HepG2 (cell line): ENCODE data around the gene KCTD4. TPM values are rescaled to one million over a fixed set of nuclear protein-coding genes. Genes with fewer than 3 reads are reported as not detected.

Experiments used
- ATAC-seq: fragments of 200-7000 bp; cut with Tn5 transposase; 3 replicates; pipeline ENCODE4 v1.9.1; 2020; ENCODE audit warnings: mild to moderate bottlenecking, moderate library complexity
- BruUV-seq: library from RNA; stranded (reverse); fragments of 400-500 nt; replicated peaks from 2 replicates; lab custom pipeline; 2021; lab: Mats Ljungman, UMichigan
- CTCF ChIA-PET: fragments of 300-600 bp; formaldehyde crosslinking; extraction: SDS; loops from one replicate; lab custom pipeline; 2021; ENCODE audit warnings: low total read pairs, inconsistent platforms, low intra/inter-chr PET ratio; lab: Yijun Ruan, JAX
- POLR2A ChIA-PET: fragments of 350-600 bp; sonication (Branson Sonifier 250); formaldehyde crosslinking; loops from one replicate; lab custom pipeline; 2020; ENCODE audit warnings: antibody characterized with exemption, inconsistent platforms; lab: Yijun Ruan, JAX
- DNase-seq: peaks from one replicate; pipeline ENCODE4 v3.0.0-alpha.2; 2015; ENCODE audit warnings: low spot score
- FAIRE-seq: peaks from 3 replicates; lab custom pipeline; 2011; peaks lifted over from hg19 to GRCh38; lab: Jason Lieb, UNC
- H2AFZ ChIP-seq: one replicate; pipeline ENCODE4 v1.6.1; 2011; ENCODE audit warnings: low read length, inconsistent platforms
- H3K27ac ChIP-seq: fragments of 300-600 bp; 3 replicates; pipeline ENCODE4 v1.8.0; 2011; ENCODE audit warnings: mixed run types, mild to moderate bottlenecking, mixed read lengths, low read length, inconsistent platforms; ENCODE audit not compliant: insufficient read depth; ENCODE audit errors: extremely low read length
- H3K27me3 ChIP-seq, 2 experiments: fragments of 200-600 bp in 1 of 2; 2 replicates in 1 of 2; 3 replicates in 1 of 2; pipeline versions ENCODE4 v1.6.0 to v1.8.0; 2011; ENCODE audit warnings: low read length in 2 of 2, mild to moderate bottlenecking in 2 of 2, moderate library complexity in 2 of 2, inconsistent platforms in 1 of 2; ENCODE audit not compliant: insufficient read depth in 2 of 2, control insufficient read depth in 1 of 2
- H3K36me3 ChIP-seq, 2 experiments: fragments of 200-600 bp in 1 of 2; replicated peaks in 1 of 2; 2 replicates in 1 of 2; 3 replicates in 1 of 2; pipeline versions ENCODE4 v1.5.1 to v1.8.0; 2011; ENCODE audit warnings: low read length in 2 of 2, inconsistent platforms in 1 of 2; ENCODE audit not compliant: insufficient read depth in 2 of 2, control insufficient read depth in 1 of 2
- H3K4me1 ChIP-seq: 2 replicates; pipeline ENCODE4 v1.5.1; 2012; ENCODE audit warnings: low read length, inconsistent platforms; ENCODE audit not compliant: insufficient read depth
- H3K4me2 ChIP-seq: 2 replicates; pipeline ENCODE4 v1.6.0; 2011; ENCODE audit warnings: low read depth, low read length, inconsistent platforms
- H3K4me3 ChIP-seq, 3 experiments: fragments of 200-600 bp in 1 of 3; sonication (generic), shearing (Covaris generic) in 1 of 3; replicated peaks in 1 of 3; 2 replicates each; pipeline ENCODE4 v1.5.1; 2011 to 2016; ENCODE audit warnings: low read length in 3 of 3, inconsistent platforms in 2 of 3, low read depth in 2 of 3, mild to moderate bottlenecking in 2 of 3, control low read depth in 1 of 3, mixed read lengths in 1 of 3; ENCODE audit not compliant: insufficient read depth in 1 of 3
- H3K79me2 ChIP-seq: one replicate; pipeline ENCODE4 v1.6.1; 2011; ENCODE audit warnings: low read length, inconsistent platforms; ENCODE audit not compliant: insufficient read depth
- H3K9ac ChIP-seq: 2 replicates; pipeline ENCODE4 v1.6.0; 2011; ENCODE audit warnings: mild to moderate bottlenecking, low read depth, low read length, inconsistent platforms; ENCODE audit not compliant: insufficient read depth
- H3K9me3 ChIP-seq: 2 replicates; pipeline ENCODE4 v1.5.1; 2012; ENCODE audit warnings: mild to moderate bottlenecking, low read length
- H4K20me1 ChIP-seq: 2 replicates; pipeline ENCODE4 v1.6.0; 2011; ENCODE audit warnings: inconsistent platforms, mild to moderate bottlenecking, low read length, moderate library complexity; ENCODE audit not compliant: insufficient read depth
- ATF3 ChIP-seq: sonication (generic); formaldehyde crosslinking; IDR thresholded peaks from 2 replicates; pipeline ENCODE4 v1.4.0; 2020; ENCODE audit warnings: missing genetic modification reagents
- CC2D1A ChIP-seq: sonication (generic); formaldehyde crosslinking; IDR thresholded peaks from 2 replicates; pipeline ENCODE4 v1.8.1; 2023; ENCODE audit warnings: mild to moderate bottlenecking, missing genetic modification reagents
- IRF9 ChIP-seq: sonication (generic); formaldehyde crosslinking; IDR thresholded peaks from 2 replicates; pipeline ENCODE4 v1.8.0; 2022; ENCODE audit warnings: missing genetic modification reagents, mild to moderate bottlenecking, borderline replicate concordance
- KMT2A ChIP-seq: sonication (generic); formaldehyde crosslinking; IDR thresholded peaks from 2 replicates; pipeline ENCODE4 v1.4.0; 2020; ENCODE audit warnings: missing genetic modification reagents
- MEF2D ChIP-seq: sonication (generic); formaldehyde crosslinking; IDR thresholded peaks from 2 replicates; pipeline ENCODE4 v1.5.1; 2020; ENCODE audit warnings: mild to moderate bottlenecking, missing genetic modification reagents
- MXD1 ChIP-seq: sonication (generic); formaldehyde crosslinking; IDR thresholded peaks from 2 replicates; pipeline ENCODE4 v1.4.0; 2020; ENCODE audit warnings: mild to moderate bottlenecking, missing genetic modification reagents
- PCBP1 ChIP-seq: fragments of 200-400 bp; formaldehyde crosslinking; IDR thresholded peaks from 2 replicates; pipeline ENCODE4 v1.6.1; 2017; ENCODE audit warnings: mild to moderate bottlenecking, low read depth, low read length, borderline replicate concordance
- RBAK ChIP-seq: sonication (generic); formaldehyde crosslinking; IDR thresholded peaks from 2 replicates; pipeline ENCODE4 v1.5.1; 2020; ENCODE audit warnings: mild to moderate bottlenecking, missing genetic modification reagents
- SRF ChIP-seq: IDR thresholded peaks from 2 replicates; pipeline ENCODE4 v1.6.1; 2011; ENCODE audit warnings: mild to moderate bottlenecking, low read depth, low read length, moderate library complexity
- U2AF1 ChIP-seq: fragments of 200-400 bp; formaldehyde crosslinking; optimal IDR thresholded peaks from 2 replicates; pipeline ENCODE3; 2017; ENCODE audit warnings: mild to moderate bottlenecking, low read depth, low read length
- ZNF414 ChIP-seq: sonication (generic); formaldehyde crosslinking; IDR thresholded peaks from 2 replicates; pipeline ENCODE4 v1.5.0; 2020; ENCODE audit warnings: missing genetic modification reagents
- ZNF562 ChIP-seq: sonication (generic); formaldehyde crosslinking; IDR thresholded peaks from 2 replicates; pipeline ENCODE4 v1.8.0; 2022; ENCODE audit warnings: missing genetic modification reagents, borderline replicate concordance
- ZNF761 ChIP-seq: sonication (generic); formaldehyde crosslinking; conservative IDR thresholded peaks from 2 replicates; pipeline ENCODE4 v1.4.0; 2020; ENCODE audit warnings: mild to moderate bottlenecking, missing genetic modification reagents
- ZNF83 ChIP-seq: sonication (generic); formaldehyde crosslinking; IDR thresholded peaks from 2 replicates; pipeline ENCODE4 v1.4.0; 2020; ENCODE audit warnings: missing genetic modification reagents, mild to moderate bottlenecking, borderline replicate concordance
- ZSCAN20 ChIP-seq: sonication (generic); formaldehyde crosslinking; IDR thresholded peaks from 2 replicates; pipeline ENCODE4 v1.4.0; 2020; ENCODE audit warnings: missing genetic modification reagents, mild to moderate bottlenecking, borderline replicate concordance
- WGBS: methylation state at CpG from one replicate; pipeline ENCODE4 v1.1.6; 2017; ENCODE audit warnings: low lambda C conversion rate; 5-methylcytosine and 5-hydroxymethylcytosine counted together
- in situ Hi-C: cut with HindIII; loops from 2 replicates; pipeline ENCODE4 v1.10.0; 2017; ENCODE audit warnings: low pct_unique_long_range_greater_than_20kb; ENCODE audit not compliant: extremely low pct_ligation_motif_present
- intact Hi-C: fragments of 100-400 bp; cut with micrococcal nuclease; formaldehyde crosslinking; loops from one replicate; pipeline ENCODE4 v1.10.0; 2022; ENCODE audit not compliant: unreplicated experiment
- polyA plus RNA-seq, 8 experiments: library from polyadenylated mRNA; depleted of rRNA in 3 of 8; stranded (reverse) in 7 of 8; unstranded in 1 of 8; fragments of >200 nt; fragmentation: Illumina TruSeq in 4 of 8; extraction: Trizol in 4 of 8; gene quantifications; 2 replicates each; pipeline versions ENCODE4 v1.2.1 to v1.2.3, GENCODE V29; 2011 to 2016; ENCODE audit warnings: low read depth in 4 of 8, missing spikeins in 1 of 8, mixed read lengths in 1 of 8; ENCODE audit not compliant: insufficient read depth in 1 of 8
- total RNA-seq, 5 experiments: library from RNA; depleted of rRNA; stranded (reverse); fragments of >200 nt; fragmentation: Illumina TruSeq; extraction: Trizol; gene quantifications; 2 replicates each; pipeline ENCODE4 v1.2.3, GENCODE V29; 2016; ENCODE audit warnings: low read depth in 1 of 5

Gene KCTD4
- total and polyA plus RNA-seq, 2 of the 13 experiments (the other 11 are each of a cell fraction or from before 2014, with no cell fraction given): not detected

- WGBS: 97% methylated on average over 4 of the region's 4 CpGs
- in situ Hi-C loops (no loop called here), intact Hi-C loops (no loop called here)
- FAIRE-seq (no peak), ATAC-seq (no peak), DNase-seq (no peak)
- Histone ChIP-seq H4K20me1 (no peaks in the 10 kb centered on the region), H3K27me3 (no peaks in the 10 kb centered on the region), H2AFZ (no peak overlapping the region), H3K27ac (no peak overlapping the region), H3K79me2 (no peaks in the 10 kb centered on the region), H3K4me1 (peaks cover 27% of the 10 kb centered on the region), H3K4me3 (no peak overlapping the region), H3K9me3 (no peaks in the 10 kb centered on the region), H3K4me2 (no peak overlapping the region), H3K9ac (no peak overlapping the region), H3K36me3 (no peaks in the 10 kb centered on the region)
- no TSS peak for BruUV-seq
- POLR2A ChIA-PET: no interaction called here
- CTCF ChIA-PET: no interaction called here
- TF ChIP-seq ZSCAN20 (CRISPR knock-in tag) (no peak), U2AF1 (no peak)
Measured at GRCh38 chr13:45220403-45220802, 19.6 kb upstream of the KCTD4 start.

- Histone ChIP-seq H3K4me2 (no peak overlapping the region), H3K4me1 (peaks cover 27% of the 10 kb centered on the region), H3K9me3 (no peaks in the 10 kb centered on the region), H3K79me2 (no peaks in the 10 kb centered on the region), H3K27ac (no peak overlapping the region), H4K20me1 (no peaks in the 10 kb centered on the region), H3K4me3 (no peak overlapping the region), H3K27me3 (no peaks in the 10 kb centered on the region), H2AFZ (no peak overlapping the region), H3K9ac (no peak overlapping the region), H3K36me3 (no peaks in the 10 kb centered on the region)
- ATAC-seq (no peak), FAIRE-seq (peak; percentile 8), DNase-seq (no peak)
- BruUV-seq: no TSS peak
- TF ChIP-seq CC2D1A (CRISPR knock-in tag): no peak
- no peak for TF ChIP-seq SRF
- no peak for TF ChIP-seq RBAK
- TF ChIP-seq KMT2A (CRISPR knock-in tag): no peak
- no peak for TF ChIP-seq ZNF83 (CRISPR knock-in tag)
- TF ChIP-seq ZNF414: no peak
- no peak for TF ChIP-seq MEF2D (CRISPR knock-in tag)
- no peak for TF ChIP-seq PCBP1
- no peak for TF ChIP-seq ZNF562 (CRISPR knock-in tag)
- TF ChIP-seq ATF3 (CRISPR knock-in tag): no peak
- no peak for TF ChIP-seq MXD1 (CRISPR knock-in tag)
- TF ChIP-seq IRF9 (CRISPR knock-in tag): no peak
- TF ChIP-seq ZNF761: no peak
- WGBS: 97% methylated on average over 4 of the region's 4 CpGs
- POLR2A ChIA-PET: no interaction called here
- CTCF ChIA-PET: no interaction called here
- intact Hi-C loops (no loop called here), in situ Hi-C loops (no loop called here)
Measured at GRCh38 chr13:45219938-45220375, 19.1 kb upstream of the KCTD4 start.
